Measurements from ENCODE around the gene GPR107.

DNA sequence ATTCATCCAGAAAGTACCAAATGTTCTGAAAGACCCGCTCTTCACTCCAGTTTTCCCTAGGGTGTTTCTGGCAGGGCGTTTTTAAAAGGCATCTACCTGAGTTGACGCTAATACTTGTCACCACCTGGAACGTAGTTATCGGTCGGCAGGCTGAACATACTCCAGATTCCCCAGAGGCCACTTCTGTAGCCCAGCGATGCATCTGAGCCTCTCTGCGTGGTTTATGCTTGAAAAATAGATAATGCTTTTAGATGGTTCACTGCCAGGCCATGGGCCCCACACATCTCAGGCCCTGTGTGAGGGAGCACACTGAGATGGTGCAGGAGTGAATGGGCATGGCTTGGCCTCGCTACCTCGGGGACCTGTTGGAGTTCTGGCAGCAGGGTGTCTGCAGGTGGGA lies 85.5 kb downstream of the GPR107 start:
- TF ChIP-seq, protein P1, sequence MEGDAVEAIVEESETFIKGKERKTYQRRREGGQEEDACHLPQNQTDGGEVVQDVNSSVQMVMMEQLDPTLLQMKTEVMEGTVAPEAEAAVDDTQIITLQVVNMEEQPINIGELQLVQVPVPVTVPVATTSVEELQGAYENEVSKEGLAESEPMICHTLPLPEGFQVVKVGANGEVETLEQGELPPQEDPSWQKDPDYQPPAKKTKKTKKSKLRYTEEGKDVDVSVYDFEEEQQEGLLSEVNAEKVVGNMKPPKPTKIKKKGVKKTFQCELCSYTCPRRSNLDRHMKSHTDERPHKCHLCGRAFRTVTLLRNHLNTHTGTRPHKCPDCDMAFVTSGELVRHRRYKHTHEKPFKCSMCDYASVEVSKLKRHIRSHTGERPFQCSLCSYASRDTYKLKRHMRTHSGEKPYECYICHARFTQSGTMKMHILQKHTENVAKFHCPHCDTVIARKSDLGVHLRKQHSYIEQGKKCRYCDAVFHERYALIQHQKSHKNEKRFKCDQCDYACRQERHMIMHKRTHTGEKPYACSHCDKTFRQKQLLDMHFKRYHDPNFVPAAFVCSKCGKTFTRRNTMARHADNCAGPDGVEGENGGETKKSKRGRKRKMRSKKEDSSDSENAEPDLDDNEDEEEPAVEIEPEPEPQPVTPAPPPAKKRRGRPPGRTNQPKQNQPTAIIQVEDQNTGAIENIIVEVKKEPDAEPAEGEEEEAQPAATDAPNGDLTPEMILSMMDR (IDR thresholded peaks at IDR 0.05), result no peak
- TF ChIP-seq POLR2A (IDR thresholded peaks at IDR 0.05), result no peak
- no peak for TF ChIP-seq POLR2AphosphoS5 (IDR thresholded peaks at IDR 0.05)
